ENCODE results near the gene GLE1. TPM values are rescaled to one million over a fixed set of nuclear protein-coding genes. Genes with fewer than 3 reads are reported as not detected.

Gene GLE1
- total RNA-seq, 1 donor from 2014 or later: 19.6 TPM

DNA sequence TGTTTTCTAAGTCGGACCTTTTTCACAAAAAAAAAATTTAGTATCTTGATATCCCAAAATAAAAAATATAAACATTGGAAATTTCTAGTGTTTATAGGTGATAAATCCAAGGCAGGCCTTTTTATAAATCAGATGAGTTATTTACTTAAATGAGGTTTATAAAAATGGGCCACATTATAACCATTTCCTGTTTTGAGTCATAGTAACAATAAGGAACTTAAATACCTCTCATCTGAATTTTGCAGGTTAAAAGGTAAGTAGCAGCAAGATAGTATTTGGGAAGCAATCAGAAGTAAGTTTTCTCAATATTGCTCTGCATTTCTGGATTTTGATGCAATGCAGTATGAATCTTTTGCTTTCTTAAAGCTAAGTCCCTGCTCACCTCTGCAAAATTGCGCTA, 51.8 kb downstream of the GLE1 start:
- peaks cover 27% of the 10 kb centered on the region for H3K4me1 Mint-ChIP-seq (ENCODE audit: low read depth)
- no peak overlapping the region for H3K4me3 Mint-ChIP-seq (ENCODE audit: low read depth)
- no peaks in the 10 kb centered on the region for H3K36me3 Mint-ChIP-seq (ENCODE audit: insufficient read depth)
- H3K27ac Mint-ChIP-seq: peak overlapping the region; percentile 71
- DNase-seq (ENCODE audit: low spot score, unreplicated experiment): no peak
- no peaks in the 10 kb centered on the region for H3K27me3 Mint-ChIP-seq
- no peaks in the 10 kb centered on the region for H3K9me3 Mint-ChIP-seq (ENCODE audit: low read depth)
- TF ChIP-seq CTCF (IDR thresholded peaks at IDR 0.05; ENCODE audit: unreplicated experiment): no peak

- no peaks in the 10 kb centered on the region for H3K9me3 Mint-ChIP-seq (ENCODE audit: low read depth)
- peak overlapping the region; percentile 71 for H3K27ac Mint-ChIP-seq
- no peak overlapping the region for H3K4me3 Mint-ChIP-seq (ENCODE audit: low read depth)
- no peak for DNase-seq (ENCODE audit: low spot score, unreplicated experiment)
- peaks cover 3% of the 10 kb centered on the region for H3K36me3 Mint-ChIP-seq (ENCODE audit: insufficient read depth)
- no peaks in the 10 kb centered on the region for H3K27me3 Mint-ChIP-seq
- TF ChIP-seq CTCF (IDR thresholded peaks at IDR 0.05; ENCODE audit: unreplicated experiment): no peak
- peaks cover 23% of the 10 kb centered on the region for H3K4me1 Mint-ChIP-seq (ENCODE audit: low read depth)
Measured at GRCh38 chr9:128556926-128557634, 52.6 kb downstream of the GLE1 start.

- no peak overlapping the region for H3K4me3 Mint-ChIP-seq (ENCODE audit: low read depth)
- TF ChIP-seq CTCF (IDR thresholded peaks at IDR 0.05; ENCODE audit: unreplicated experiment): no peak
- no peaks in the 10 kb centered on the region for H3K9me3 Mint-ChIP-seq (ENCODE audit: low read depth)
- no peaks in the 10 kb centered on the region for H3K27me3 Mint-ChIP-seq
- H3K27ac Mint-ChIP-seq: peak overlapping the region; percentile 74
- DNase-seq (ENCODE audit: low spot score, unreplicated experiment): no peak
- H3K36me3 Mint-ChIP-seq (ENCODE audit: insufficient read depth): peaks cover 4% of the 10 kb centered on the region
- H3K4me1 Mint-ChIP-seq (ENCODE audit: low read depth): peaks cover 23% of the 10 kb centered on the region
Measured at GRCh38 chr9:128558431-128559310, 54.2 kb downstream of the GLE1 start.

DNA sequence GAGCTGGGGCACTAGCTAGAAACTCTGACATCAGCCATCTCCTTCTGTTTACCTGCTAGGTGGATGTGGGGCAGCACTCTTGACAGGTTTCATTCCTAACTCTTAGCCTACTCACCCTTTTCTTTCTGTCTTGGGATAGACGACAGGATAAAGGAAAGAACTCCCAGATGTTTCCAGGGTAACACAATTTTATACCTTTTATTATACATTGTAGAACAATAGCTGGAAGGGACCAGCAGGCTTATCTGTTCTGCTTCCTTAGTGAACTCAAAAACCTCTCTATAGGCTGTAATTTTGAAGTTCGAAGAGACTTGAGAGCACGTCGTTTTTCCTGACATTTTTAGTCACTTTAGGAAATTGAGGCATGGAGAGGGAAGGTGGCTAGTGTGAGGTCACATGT, 61.1 kb downstream of the GLE1 start:
- peaks cover 17% of the 10 kb centered on the region for H3K36me3 Mint-ChIP-seq (ENCODE audit: insufficient read depth)
- H3K27ac Mint-ChIP-seq: peak overlapping the region; percentile 25
- TF ChIP-seq CTCF (IDR thresholded peaks at IDR 0.05; ENCODE audit: unreplicated experiment): no peak
- no peaks in the 10 kb centered on the region for H3K9me3 Mint-ChIP-seq (ENCODE audit: low read depth)
- peaks cover 2% of the 10 kb centered on the region for H3K4me1 Mint-ChIP-seq (ENCODE audit: low read depth)
- H3K4me3 Mint-ChIP-seq (ENCODE audit: low read depth): no peak overlapping the region
- no peak for DNase-seq (ENCODE audit: low spot score, unreplicated experiment)
- no peaks in the 10 kb centered on the region for H3K27me3 Mint-ChIP-seq

- DNase-seq (ENCODE audit: low spot score, unreplicated experiment): no peak
- Mint-ChIP-seq H3K27me3 (no peaks in the 10 kb centered on the region), H3K9me3 (ENCODE audit: low read depth) (no peaks in the 10 kb centered on the region), H3K4me1 (ENCODE audit: low read depth) (peaks cover 2% of the 10 kb centered on the region), H3K4me3 (ENCODE audit: low read depth) (no peak overlapping the region), H3K27ac (peak overlapping the region; percentile 64), H3K36me3 (ENCODE audit: insufficient read depth) (peaks cover 19% of the 10 kb centered on the region)
- TF ChIP-seq CTCF (IDR thresholded peaks at IDR 0.05; ENCODE audit: unreplicated experiment): no peak
Measured at GRCh38 chr9:128568470-128569078, 64.1 kb downstream of the GLE1 start.

Measured in progenitor cell of endocrine pancreas (in vitro differentiated cells).